Measurements from ENCODE around the gene ADGRV1.

ADGRV1 gene

DNA sequence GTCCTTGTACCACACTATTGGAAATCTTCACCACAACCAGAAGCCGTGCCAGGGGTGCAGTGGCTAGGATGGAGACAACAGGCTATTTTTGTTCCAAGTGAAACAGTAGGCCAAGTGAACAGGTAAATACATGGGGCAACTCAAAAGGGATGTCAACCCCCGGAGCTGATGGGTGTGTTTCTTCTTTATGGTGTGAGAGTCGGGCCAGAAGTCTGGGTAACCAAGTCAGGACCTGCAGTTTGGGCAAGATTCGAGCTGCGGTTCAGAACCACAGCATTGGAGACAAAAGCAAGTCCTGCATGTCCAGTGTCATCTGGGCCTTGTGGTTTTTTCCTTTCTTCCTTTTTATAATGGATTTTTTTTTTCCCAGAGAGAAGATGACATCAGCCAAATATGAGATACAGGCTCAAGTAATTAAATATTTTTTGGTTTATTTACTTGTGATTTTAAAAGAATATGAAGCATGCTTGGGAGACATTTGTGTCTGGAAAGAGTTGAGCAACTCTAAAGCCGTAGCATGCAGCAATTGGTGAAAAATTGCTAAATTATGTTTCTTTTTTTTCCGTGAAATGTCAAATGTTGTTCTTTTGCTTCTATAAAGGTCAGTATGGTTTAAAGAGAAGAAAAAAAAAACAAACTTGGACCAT is 562.9 kb downstream of the ADGRV1 start:
- DNase-seq = no peak

DNA sequence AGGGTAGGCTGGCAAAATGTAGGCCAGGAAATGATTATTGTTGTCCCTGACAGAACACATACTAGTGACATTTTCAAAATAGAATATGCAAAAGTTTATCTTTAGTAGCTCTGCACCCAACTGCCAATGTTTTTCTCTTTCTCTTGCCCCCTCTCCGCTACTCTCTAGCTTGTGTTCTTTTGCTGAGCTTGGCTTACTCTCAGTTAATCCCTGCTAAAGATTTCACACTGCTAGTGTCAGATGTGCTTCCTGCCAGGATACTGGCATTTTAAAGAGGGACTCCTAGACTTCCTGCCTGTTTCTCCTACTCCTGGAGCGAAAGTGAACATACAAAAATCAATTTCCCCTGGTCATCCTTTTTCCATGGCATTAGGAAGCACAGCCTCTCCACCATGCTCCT is 564.1 kb downstream of the ADGRV1 start:
- no peak for DNase-seq

GRCh38 chr5:91123291-91123690 is 564.7 kb downstream of the ADGRV1 start:
- DNase-seq = no peak

- DNase-seq = no peak
These were observed 565.3 kb downstream of the ADGRV1 start for GRCh38 chr5:91123901-91124300.

GRCh38 chr5:91125916-91126315 is 567.3 kb downstream of the ADGRV1 start:
- no peak for DNase-seq

GRCh38 chr5:91126448-91126847 is 567.9 kb downstream of the ADGRV1 start:
- no peak for DNase-seq

DNA sequence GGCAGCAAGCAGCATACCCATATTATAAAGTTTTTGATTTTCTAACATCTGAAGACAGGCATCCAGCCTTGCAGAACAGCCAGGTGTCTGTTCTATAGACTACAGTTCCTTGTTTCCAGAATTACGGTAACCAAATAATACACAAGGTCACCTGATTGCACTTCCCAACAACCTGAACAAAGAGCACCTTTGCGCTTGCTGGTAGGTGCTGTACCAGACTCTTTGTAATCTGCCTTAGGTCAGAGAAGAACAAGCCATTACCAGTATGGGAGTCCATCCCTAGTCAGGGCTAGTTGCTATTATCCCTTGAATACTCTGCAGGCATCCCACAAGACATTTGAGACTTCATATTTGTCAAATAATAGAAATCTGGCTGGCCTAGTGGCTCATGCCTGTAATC is 568.3 kb downstream of the ADGRV1 start:
- no peak for DNase-seq

DNA sequence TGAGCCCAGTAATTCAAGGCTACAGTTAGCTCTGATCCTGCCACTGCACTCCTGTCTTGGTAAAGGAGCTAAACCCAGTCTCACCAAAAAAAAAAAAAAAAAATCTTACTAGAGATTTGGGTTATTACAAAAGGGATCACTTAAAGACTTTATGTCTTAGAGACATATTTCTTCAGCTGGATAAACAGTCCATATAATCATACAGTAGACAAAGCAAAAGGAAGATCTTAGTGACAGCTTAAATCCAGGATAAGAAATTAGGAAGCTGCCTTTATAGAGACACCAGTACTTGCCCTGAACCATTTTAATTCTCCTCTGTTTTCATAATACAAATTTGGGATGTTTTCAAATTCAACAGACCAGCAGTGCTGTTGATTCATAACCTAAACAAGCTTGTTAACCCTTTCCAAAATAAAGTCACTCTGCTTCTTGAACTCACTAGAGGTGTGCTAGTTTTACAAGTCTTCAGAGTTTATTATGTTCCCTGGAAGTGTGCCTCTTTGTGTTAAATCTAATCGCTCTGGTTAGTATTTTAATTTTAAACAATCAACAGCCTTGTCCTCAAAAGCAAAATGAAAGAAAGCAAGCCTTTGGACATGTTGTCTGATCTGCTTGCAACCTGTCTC is 569.0 kb downstream of the ADGRV1 start:
- no peak for DNase-seq

DNA sequence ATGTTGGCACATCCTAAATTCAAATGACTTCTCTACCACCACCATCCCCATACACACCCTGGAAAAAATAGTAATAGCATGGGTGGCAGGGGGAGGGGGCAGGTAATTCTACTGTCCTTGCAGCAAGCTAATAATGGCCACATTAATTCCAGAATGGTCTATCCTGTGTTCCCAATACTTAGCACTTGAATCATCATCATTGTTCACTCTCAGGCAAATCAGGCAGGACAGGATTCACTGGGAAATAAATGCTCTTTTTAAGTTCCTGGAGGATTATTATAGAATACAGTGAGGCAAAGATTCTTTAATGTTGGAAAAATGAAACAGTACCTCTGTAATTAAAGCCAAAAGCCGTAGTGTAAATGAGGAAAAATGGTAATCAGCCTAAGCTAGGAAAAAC is 570.0 kb downstream of the ADGRV1 start:
- no peak for DNase-seq

- DNase-seq = no peak
These were observed 571.2 kb downstream of the ADGRV1 start for GRCh38 chr5:91129748-91130147.

DNA sequence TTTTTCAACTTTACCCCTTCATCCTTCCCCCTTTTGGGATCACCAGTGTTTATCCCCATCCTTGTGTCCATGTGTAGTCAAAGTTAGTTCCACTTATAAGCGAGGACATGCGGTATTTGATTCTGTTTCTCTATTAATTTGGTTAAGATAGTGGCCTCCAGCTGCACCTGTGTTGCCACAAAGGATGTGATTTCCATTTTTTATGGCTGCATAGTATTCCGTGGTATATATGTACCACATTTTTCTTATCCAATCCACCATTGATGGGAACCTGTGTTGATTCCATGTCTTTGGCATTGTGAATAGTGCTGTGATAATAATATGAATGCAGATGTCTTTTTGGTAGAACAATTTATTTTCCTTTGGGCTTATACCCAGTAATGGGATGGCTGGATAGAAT is 572.2 kb downstream of the ADGRV1 start:
- DNase-seq = no peak

GRCh38 chr5:91132550-91132949 is 574.0 kb downstream of the ADGRV1 start:
- no peak for DNase-seq

GRCh38 chr5:91133183-91133582 is 574.6 kb downstream of the ADGRV1 start:
- DNase-seq = no peak

DNA sequence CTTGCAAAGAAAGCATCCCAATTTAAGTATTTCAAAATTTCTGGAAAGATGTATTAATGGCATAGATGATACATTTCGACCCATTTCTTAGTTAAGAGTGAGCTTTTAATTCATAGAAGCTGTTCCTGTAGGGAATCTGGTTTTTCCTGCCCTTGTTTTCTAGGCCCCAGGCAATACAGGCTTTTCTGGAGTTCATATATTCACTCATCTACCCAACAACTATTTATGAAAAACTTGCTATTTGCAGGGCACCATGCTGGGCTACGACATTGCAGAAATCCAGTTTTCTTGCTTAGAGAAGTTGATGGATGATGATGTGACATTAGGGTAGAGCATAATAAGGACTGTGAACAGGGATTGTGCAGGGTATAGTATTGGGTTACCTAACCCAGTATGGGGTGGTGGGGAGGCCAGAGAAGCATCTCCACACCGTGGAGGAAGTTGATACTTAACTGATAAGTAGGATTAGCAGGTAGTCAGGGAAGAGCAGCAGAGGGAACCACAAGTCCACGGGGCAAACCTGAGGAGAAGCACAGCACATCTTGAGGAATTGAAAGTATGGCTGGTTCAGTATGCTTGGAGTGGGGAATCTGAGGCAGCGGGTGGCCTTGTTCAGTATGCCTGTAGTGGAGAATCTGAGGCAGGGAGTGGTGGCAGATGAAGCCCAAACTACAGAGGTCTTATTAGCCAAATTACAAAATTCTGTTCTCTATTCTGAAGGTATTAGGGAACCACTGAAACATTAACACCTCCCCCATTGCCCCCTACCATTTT is 577.1 kb downstream of the ADGRV1 start:
- no peak for DNase-seq

DNA sequence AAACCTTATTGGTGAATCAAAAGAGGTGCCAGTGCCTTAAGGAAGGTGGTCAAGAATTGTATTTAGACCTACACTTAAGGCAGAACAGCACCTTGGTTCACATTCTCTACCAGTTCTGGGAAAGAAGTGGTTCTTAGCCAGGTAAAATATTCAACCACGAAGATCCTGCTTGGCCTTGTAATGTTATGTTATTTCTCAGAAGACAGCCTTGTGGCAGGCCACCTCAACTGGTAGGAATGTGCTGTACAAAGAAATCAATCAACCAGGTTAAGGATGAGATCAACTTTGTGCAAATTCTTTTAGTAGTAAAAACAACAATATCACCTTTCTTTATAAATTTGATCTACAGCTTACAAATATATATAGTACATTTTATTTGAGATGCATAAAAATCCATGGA is 577.7 kb downstream of the ADGRV1 start:
- DNase-seq = no peak

DNA sequence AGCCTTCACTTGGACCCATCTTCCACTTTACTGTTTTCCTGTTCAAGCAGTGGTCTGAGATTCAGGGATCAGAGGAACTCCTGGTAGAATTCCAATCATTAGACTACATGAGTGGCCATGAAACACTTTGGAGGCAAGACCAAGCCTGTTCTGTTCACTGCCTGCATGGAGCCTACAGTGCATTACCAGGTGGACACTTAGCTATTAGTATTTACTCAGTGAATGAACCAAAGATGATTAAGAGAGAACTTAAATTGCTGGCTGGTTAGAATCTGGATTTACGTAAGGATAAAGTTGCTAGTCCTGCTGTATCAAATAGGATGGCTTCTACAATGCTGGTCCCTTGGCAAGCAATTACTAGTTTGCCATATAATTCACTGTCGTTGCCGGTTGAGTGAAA is 579.0 kb downstream of the ADGRV1 start:
- no peak for DNase-seq

GRCh38 chr5:91139572-91140200 is 581.1 kb downstream of the ADGRV1 start:
- no peak for DNase-seq

DNA sequence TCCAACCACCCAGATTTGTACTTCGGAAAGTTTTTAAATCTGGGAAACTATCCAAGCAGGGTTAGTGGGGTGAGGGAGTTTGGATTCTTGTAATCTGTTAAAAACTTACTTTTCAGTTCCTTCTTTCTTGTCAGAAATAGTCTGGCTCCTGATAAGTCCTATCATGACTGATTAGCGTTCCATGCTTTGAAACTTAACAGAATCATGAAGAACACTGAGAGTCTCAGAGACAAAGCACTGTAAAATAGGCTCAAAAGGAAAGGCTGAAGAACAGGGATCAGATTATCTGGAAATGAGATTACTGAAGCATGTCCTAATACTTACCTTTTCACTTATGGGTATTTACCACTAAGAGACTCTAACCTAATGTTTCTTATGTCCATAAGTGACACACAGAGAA is 582.1 kb downstream of the ADGRV1 start:
- DNase-seq = no peak

GRCh38 chr5:91141642-91142041 is 583.0 kb downstream of the ADGRV1 start:
- DNase-seq = no peak

DNA sequence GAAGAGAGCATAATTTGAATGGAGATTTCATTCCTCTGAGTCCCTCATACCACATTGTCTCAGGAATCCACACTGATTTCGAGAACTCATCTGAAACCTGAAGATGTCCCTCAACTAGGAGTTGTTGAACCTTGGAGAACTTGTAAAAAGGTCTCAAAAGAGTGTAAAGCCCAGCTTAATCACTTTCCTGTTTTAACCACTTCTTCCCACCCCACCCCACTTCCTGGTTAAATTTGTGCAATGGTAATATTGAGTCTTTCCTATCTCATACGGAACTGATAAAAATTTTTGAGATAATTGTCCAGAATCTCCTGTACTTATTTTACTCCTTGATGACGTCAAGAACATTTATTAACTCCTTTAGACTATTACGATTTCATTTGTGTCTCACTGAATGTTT is 583.8 kb downstream of the ADGRV1 start:
- no peak for DNase-seq

DNA sequence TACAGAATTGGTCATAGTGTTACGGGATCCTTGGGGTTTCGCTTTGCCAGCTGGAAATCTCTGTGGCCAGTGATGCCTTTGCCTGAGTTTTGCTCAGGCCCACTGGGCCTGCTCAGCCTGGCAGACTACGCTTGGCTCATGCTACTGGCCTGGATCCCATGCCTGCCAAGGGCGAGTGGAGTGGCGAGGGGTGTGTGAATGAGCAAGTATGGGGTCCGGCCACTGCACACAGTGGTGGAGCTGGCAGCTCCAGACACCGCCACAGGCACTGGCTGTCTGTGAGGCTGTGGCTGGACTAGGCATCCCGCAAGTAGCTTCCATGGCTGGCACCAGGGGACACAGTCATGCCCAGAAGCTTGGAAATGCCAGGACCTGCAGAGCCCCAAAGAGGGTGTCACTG is 584.2 kb downstream of the ADGRV1 start:
- no peak for DNase-seq

DNA sequence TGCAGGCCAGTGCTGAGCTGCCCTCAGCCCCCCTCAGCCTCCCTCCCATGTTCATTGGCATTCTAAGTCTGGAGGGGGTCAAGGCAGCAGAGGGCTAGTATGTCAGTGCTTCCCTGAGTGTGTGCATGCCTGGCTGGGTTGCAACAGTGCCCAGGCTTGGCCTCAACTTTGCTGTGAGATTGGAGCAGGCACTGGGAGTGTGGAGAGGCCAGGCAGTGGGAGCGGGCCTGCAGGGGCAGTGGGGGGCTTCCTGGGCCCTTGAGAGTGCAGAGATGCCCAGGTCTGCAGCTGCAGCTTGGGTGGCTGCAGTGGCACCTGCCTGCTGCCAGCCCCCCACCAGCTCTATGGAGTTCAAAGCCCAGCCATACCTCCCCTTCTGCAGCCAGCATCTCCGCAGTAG is 585.2 kb downstream of the ADGRV1 start:
- DNase-seq = no peak

DNA sequence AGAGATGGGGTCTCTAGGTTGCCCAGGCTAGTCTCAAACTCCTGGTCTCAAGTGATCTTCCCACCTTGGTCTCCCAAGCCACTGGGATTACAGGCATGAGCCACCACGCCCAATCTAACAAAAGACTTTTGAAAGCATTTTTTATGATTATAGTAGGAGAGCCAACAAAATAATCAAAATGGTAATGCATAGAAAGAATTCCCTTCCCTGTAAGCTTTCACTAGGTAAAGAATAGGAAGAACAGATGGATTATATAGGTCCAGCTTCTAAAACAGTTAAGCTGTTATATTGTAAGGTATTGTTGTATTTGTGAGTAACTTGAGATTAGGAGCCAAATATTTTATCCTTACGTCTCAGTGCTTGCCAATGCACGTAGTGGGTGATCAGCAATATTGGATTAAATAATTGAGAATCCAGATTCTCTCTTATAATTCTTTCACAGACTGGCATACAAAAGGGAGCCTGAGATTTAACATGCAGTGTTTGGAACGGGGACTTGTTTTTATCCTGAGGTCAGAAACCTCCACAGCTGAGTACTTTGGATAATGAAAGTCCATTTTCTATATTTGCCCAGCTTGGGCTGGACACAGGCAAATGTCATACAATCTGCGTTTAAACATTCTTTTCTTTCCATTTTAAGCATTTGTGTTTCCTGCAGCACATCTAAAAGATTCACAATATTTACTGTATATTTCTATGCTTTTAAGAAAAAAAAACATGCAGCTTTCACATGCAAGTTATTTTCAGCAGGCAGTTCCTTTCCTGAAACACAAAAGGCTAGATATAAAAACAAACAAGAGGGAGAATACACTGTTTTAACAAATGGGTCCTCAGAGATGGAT is 586.1 kb downstream of the ADGRV1 start:
- DNase-seq = no peak

Data from activated CD4-positive, alpha-beta T cell treated with anti-CD3 and anti-CD28 coated beads for 48 hours (primary cell).